GM19467 (cell line): ENCODE results near the gene TM7SF2.

Source experiments
- ATAC-seq: cut with Tn5 transposase; IDR thresholded peaks from one replicate; pipeline ENCODE4 v1.9.1; 2021; ENCODE audit warnings: mild to moderate bottlenecking, moderate library complexity; ENCODE audit not compliant: unreplicated experiment

The TM7SF2 gene

GRCh38 chr11:65111744-65112545, at the start of gene TM7SF2:
Gene TM7SF2, plus strand, starts transcription at chr11:65111872. Its CDS starts 144 bp downstream, at chr11:65112016.
- peak; percentile 57 for ATAC-seq

- ATAC-seq, result no peak
Measured at GRCh38 chr11:65063532-65063931, 48.1 kb upstream of the TM7SF2 start.

GRCh38 chr11:65064847-65065240, 46.8 kb upstream of the TM7SF2 start:
- no peak for ATAC-seq

- ATAC-seq, result no peak
Measured at GRCh38 chr11:65065851-65066250, 45.8 kb upstream of the TM7SF2 start.

- no peak for ATAC-seq
Measured at GRCh38 chr11:65066315-65066714, 45.4 kb upstream of the TM7SF2 start.

- no peak for ATAC-seq
Measured at GRCh38 chr11:65066805-65067291, 44.8 kb upstream of the TM7SF2 start.

GRCh38 chr11:65067446-65067845, 44.2 kb upstream of the TM7SF2 start:
- ATAC-seq, result no peak

GRCh38 chr11:65069217-65069616, 42.5 kb upstream of the TM7SF2 start:
- no peak for ATAC-seq

- no peak for ATAC-seq
Measured at GRCh38 chr11:65071907-65072630, 39.6 kb upstream of the TM7SF2 start.

- no peak for ATAC-seq
Measured at GRCh38 chr11:65072631-65072966, 39.1 kb upstream of the TM7SF2 start.

- ATAC-seq, result no peak
Measured at GRCh38 chr11:65077451-65077850, 34.2 kb upstream of the TM7SF2 start.

- no peak for ATAC-seq
Measured at GRCh38 chr11:65078151-65078550, 33.5 kb upstream of the TM7SF2 start.

GRCh38 chr11:65078786-65079342, 32.8 kb upstream of the TM7SF2 start:
- ATAC-seq, result no peak

- peak; percentile 17 for ATAC-seq
Measured at GRCh38 chr11:65083134-65083833, 28.4 kb upstream of the TM7SF2 start.

- peak; percentile 65 for ATAC-seq
Measured at GRCh38 chr11:65083834-65084597, 27.7 kb upstream of the TM7SF2 start, which contains the start of the genes CDCA5 and ZFPL1. Gene CDCA5, minus strand, starts transcription at chr11:65084040. Its CDS starts 62 bp downstream, at chr11:65083978. Gene ZFPL1, plus strand, starts transcription at chr11:65084222. Its CDS starts 477 bp downstream, at chr11:65084699.

- peak; percentile 1 for ATAC-seq
Measured at GRCh38 chr11:65084598-65085375, 26.9 kb upstream of the TM7SF2 start.

- no peak for ATAC-seq
Measured at GRCh38 chr11:65085446-65085845, 26.2 kb upstream of the TM7SF2 start.

GRCh38 chr11:65086809-65087208, 24.9 kb upstream of the TM7SF2 start:
- no peak for ATAC-seq

- no peak for ATAC-seq
Measured at GRCh38 chr11:65087216-65087615, 24.5 kb upstream of the TM7SF2 start.
